Ectodermal cell (in vitro differentiated cells): ENCODE data around the gene EXOSC1.
A peak's percentile ranks its signal among the peaks of the same experiment; 100 is the strongest.

Experiments used
- H3K27ac ChIP-seq: 2 replicates; pipeline ENCODE4 v1.7.0; 2013; ENCODE audit warnings: mild to moderate bottlenecking, low read depth, low read length; ENCODE audit not compliant: insufficient read depth, poor library complexity, severe bottlenecking
- H3K27me3 ChIP-seq: 2 replicates; pipeline ENCODE4 v1.7.0; 2013; ENCODE audit warnings: mild to moderate bottlenecking, low read length; ENCODE audit not compliant: insufficient read depth, control insufficient read depth, poor library complexity, severe bottlenecking
- H3K36me3 ChIP-seq: one replicate; pipeline ENCODE4 v1.7.0; 2013; ENCODE audit warnings: low read length; ENCODE audit not compliant: control insufficient read depth, insufficient read depth
- H3K4me1 ChIP-seq: one replicate; pipeline ENCODE4 v1.7.0; 2013; ENCODE audit warnings: low read length; ENCODE audit not compliant: control insufficient read depth, insufficient read depth
- H3K4me3 ChIP-seq: 2 replicates; pipeline ENCODE4 v1.7.0; 2013; ENCODE audit warnings: low read depth, low read length, control low read depth; ENCODE audit not compliant: insufficient read depth
- H3K9me3 ChIP-seq: 2 replicates; pipeline ENCODE4 v1.7.0; 2013; ENCODE audit warnings: mild to moderate bottlenecking, low read length, moderate library complexity; ENCODE audit not compliant: control insufficient read depth
- WGBS, 2 experiments: methylation state at CpG; one replicate each; pipeline ENCODE4 v1.1.7; 2013; ENCODE audit warnings: missing lambda C conversion rate in 2 of 2; 5-methylcytosine and 5-hydroxymethylcytosine counted together

EXOSC1 gene

DNA sequence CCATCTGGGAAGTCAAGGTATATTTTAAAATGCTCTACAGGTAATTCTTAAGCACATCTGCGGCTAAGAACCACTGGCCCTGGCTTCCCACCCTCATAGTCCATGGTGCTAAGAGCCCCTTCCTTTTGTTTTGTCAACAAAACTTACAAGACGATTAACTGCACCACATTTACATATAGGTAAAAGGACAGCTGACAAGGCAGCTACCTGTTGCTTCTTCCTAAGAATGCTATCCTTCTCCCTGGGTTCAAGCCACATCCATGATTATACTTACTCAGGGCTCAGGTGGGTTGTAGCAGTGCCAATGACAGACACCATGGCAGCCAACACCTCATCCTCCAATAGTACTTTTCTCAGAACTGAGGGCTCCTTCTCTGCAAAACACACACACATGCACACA lies 16.5 kb upstream of the EXOSC1 start:
- no peaks in the 10 kb centered on the region for H3K27me3 ChIP-seq
- WGBS, 2 experiments: 94 to 95% methylated on average over 2 of the region's 2 CpGs
- H3K36me3 ChIP-seq: peaks cover 78% of the 10 kb centered on the region
- no peaks in the 10 kb centered on the region for H3K9me3 ChIP-seq
- H3K4me3 ChIP-seq: no peak overlapping the region
- no peak overlapping the region for H3K27ac ChIP-seq
- no peaks in the 10 kb centered on the region for H3K4me1 ChIP-seq

DNA sequence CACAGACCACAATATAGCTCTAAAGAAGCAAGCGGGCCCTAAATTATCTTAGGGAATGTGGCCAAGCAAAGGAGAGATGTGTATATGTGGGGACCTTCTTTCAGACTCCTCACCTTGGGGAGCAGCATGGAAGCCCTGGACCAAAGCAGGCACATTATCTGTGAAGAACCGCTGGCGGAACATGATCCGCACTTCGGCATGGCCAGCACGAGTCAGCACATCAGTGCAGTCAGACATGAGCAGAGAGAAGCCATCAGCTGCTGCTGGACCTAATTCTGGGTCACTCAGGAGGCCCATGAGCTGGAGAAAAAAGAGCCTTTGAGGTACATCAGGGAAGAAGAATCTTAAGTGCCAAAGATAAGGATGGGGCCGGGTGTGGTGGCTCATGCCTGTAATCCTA lies 14.1 kb upstream of the EXOSC1 start:
- Histone ChIP-seq H3K4me3 (no peak overlapping the region), H3K27ac (no peak overlapping the region), H3K4me1 (no peaks in the 10 kb centered on the region), H3K27me3 (no peaks in the 10 kb centered on the region), H3K9me3 (no peaks in the 10 kb centered on the region), H3K36me3 (peaks cover 82% of the 10 kb centered on the region)
- 81 to 83% methylated on average over 7 of the region's 7 CpGs for WGBS, 2 experiments

DNA sequence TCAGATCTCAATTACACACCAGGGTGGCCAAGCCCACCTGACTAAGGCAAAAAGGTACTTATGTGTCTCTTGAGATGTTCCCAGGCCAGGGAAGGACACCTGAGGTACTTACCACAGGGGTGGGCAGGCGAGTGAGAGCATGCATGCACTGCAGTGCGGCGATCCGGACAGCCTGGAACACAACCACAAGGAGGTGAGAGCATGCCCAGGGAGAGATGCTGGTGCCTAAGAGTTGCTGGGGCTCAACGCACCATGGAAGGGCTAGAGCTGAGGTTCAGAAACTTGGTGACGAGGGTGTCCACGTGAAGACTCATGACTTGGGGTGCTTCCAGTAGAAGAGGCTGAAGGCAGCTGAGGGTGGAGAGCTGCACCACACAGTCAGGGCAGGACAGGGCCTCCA lies 13.3 kb upstream of the EXOSC1 start:
- no peaks in the 10 kb centered on the region for H3K9me3 ChIP-seq
- H3K27me3 ChIP-seq: no peaks in the 10 kb centered on the region
- H3K36me3 ChIP-seq: peaks cover 83% of the 10 kb centered on the region
- no peaks in the 10 kb centered on the region for H3K4me1 ChIP-seq
- H3K4me3 ChIP-seq: no peak overlapping the region
- WGBS, 2 experiments: 96% methylated on average over 7 of the region's 7 CpGs
- H3K27ac ChIP-seq: no peak overlapping the region

DNA sequence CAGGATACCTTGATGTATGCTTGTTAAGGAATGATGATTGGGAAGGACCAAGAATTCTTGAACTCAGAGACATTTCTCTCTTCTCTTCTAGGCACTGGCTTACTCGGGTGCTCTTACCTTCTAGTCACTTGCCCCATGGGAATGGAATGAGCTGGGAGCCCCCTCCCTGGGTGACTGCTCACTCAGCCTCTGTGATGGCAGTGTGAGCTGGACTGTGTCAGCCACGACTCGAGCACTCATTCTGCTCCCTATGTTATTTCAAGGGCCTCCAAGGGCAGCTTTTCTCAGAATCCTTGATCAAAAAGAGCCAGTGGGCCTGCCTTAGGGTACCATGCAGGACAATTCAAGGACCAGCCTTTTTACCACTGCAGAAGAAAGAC lies 10.9 kb upstream of the EXOSC1 start:
- no peaks in the 10 kb centered on the region for H3K4me1 ChIP-seq
- H3K4me3 ChIP-seq: no peak overlapping the region
- H3K36me3 ChIP-seq: peaks cover 74% of the 10 kb centered on the region
- 93 to 94% methylated on average over 3 of the region's 3 CpGs for WGBS, 2 experiments
- no peaks in the 10 kb centered on the region for H3K27me3 ChIP-seq
- H3K9me3 ChIP-seq: no peaks in the 10 kb centered on the region
- H3K27ac ChIP-seq: no peak overlapping the region

DNA sequence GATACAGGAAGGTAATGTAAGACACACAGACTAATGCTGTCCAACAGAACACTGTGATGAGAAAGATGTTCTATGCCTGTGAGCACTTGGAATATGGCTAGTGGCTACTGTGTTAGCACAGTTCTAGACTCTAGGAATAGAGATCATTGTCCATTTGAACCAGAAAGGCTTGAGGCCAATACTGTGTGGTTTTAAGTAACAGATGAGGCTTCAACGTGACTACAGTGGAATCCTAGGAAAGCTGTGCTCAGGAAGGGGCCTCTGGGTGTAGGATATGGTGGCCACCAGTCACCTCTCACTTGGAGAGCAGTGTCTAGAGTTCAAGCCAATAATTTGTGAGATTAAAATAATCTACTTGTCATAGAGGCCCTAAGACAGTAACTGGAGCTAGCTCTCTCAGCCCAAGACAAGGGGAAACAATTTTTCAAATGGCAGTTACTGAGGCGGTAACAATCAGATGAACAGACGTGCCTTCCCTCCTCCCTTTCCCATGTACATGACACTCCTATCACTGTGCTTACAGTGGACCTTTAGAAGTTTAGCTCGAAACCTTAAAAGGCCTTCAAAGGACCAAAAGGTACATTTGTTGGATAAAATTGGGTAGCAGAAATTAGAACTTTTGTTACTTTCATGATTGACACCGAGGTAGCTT lies 10.4 kb upstream of the EXOSC1 start:
- 73 to 78% methylated on average over 5 of the region's 5 CpGs for WGBS, 2 experiments
- Histone ChIP-seq H3K27ac (no peak overlapping the region), H3K4me3 (no peak overlapping the region), H3K27me3 (no peaks in the 10 kb centered on the region), H3K4me1 (no peaks in the 10 kb centered on the region), H3K9me3 (no peaks in the 10 kb centered on the region), H3K36me3 (peaks cover 73% of the 10 kb centered on the region)

DNA sequence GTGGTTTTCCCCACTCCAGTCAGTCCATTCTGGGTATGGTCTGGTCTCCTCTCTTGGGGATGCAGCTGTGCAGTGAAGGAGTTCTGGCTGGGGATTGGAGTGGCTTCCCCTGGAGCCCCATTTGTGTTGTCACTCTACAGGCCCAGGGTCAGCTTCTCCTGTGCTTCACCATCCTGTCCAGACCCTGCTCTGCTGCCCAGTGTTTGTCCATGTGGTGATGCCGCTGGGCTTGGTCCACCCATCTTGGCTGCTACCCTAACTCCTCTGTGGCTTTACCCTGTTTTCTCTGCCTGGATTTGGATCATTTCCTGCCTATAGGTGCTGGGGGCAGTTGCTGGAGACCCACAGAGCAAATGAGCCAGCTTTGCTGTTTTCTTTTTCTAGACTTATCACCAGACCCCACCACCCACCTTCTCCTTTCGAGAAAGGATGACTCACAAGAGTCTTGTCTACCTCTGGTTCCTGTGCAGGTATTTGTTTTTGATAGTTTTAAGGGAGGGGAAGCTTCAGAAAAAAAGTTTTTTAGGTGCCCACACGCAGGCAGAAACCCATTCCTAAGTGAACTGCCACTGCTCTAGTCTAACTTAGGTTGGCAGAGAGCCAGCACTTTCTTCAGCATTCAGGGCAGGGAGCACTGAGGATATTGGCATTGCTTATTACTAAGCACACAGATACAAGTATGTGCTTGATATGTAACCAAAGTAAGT lies 8.7 kb upstream of the EXOSC1 start:
- no peak overlapping the region for H3K27ac ChIP-seq
- H3K36me3 ChIP-seq: peaks cover 62% of the 10 kb centered on the region
- H3K4me1 ChIP-seq: no peaks in the 10 kb centered on the region
- H3K9me3 ChIP-seq: no peaks in the 10 kb centered on the region
- no peaks in the 10 kb centered on the region for H3K27me3 ChIP-seq
- H3K4me3 ChIP-seq: no peak overlapping the region
- WGBS, 2 experiments: 97 to 98% methylated on average over 3 of the region's 3 CpGs

DNA sequence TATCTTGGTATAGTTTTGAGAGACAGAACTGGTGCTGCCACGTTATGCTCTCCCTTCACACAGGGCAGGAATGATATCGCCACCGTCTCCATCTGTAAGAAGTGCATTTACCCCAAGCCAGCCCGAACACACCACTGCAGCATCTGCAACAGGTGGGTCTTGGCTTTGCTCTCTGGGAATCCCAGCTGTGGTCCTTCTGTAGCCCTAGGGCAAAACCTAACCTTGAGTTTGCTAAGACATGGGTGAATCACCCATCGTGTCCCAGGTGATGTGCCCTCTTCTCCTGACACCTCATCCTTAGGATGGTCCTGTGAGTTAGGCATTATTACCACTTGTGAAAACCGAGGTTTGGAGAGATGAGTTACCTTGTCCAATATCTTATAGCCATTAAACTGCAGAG lies 6.5 kb upstream of the EXOSC1 start:
- Histone ChIP-seq H3K4me3 (no peak overlapping the region), H3K27me3 (no peaks in the 10 kb centered on the region), H3K27ac (no peak overlapping the region), H3K36me3 (peaks cover 42% of the 10 kb centered on the region), H3K9me3 (no peaks in the 10 kb centered on the region), H3K4me1 (peaks cover 2% of the 10 kb centered on the region)
- WGBS, 2 experiments: 96 to 97% methylated on average over 6 of the region's 6 CpGs

DNA sequence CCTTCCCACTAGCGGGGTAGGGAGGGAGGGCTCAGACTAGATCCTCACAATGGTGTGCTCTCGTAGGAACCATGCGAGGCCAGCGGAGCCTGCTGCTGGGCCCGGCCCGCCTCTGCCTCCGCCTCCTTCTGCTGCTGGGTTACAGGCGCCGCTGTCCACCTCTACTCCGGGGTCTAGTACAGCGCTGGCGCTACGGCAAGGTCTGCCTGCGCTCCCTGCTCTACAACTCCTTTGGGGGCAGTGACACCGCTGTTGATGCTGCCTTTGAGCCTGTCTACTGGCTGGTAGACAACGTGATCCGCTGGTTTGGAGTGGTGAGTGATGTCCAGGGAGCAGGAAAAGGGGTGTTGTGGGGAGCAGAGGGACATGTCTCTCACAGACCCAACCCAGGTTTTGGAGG lies 5.8 kb upstream of the EXOSC1 start:
- Histone ChIP-seq H3K36me3 (peaks cover 35% of the 10 kb centered on the region), H3K4me3 (no peak overlapping the region), H3K9me3 (no peaks in the 10 kb centered on the region), H3K27me3 (no peaks in the 10 kb centered on the region), H3K4me1 (peaks cover 7% of the 10 kb centered on the region), H3K27ac (no peak overlapping the region)
- WGBS, 2 experiments: 94 to 95% methylated on average over 17 of the region's 17 CpGs

DNA sequence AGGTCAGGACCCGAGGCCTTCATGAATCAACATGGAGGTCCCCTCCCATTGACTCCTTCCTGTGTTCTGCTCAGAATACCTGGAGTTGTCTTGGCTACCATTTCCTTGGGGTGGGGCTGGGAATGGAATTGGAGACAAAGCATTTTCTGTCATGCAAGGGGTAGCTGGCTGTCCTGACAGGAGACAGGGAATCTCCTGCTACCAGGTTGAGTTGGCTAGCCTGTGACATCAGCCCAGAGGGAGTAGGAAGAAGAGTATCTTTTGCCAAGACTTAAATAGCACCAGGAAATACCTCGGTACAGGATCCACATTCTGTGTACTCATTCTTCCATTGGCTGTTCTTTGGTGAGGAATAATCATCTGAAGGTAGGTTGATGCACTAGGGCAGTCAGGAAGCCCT lies 5.0 kb upstream of the EXOSC1 start:
- no peaks in the 10 kb centered on the region for H3K9me3 ChIP-seq
- H3K4me3 ChIP-seq: no peak overlapping the region
- peaks cover 7% of the 10 kb centered on the region for H3K4me1 ChIP-seq
- no peaks in the 10 kb centered on the region for H3K27me3 ChIP-seq
- peaks cover 31% of the 10 kb centered on the region for H3K36me3 ChIP-seq
- WGBS, 2 experiments: 94 to 95% methylated on average over 2 of the region's 2 CpGs
- H3K27ac ChIP-seq: no peak overlapping the region

DNA sequence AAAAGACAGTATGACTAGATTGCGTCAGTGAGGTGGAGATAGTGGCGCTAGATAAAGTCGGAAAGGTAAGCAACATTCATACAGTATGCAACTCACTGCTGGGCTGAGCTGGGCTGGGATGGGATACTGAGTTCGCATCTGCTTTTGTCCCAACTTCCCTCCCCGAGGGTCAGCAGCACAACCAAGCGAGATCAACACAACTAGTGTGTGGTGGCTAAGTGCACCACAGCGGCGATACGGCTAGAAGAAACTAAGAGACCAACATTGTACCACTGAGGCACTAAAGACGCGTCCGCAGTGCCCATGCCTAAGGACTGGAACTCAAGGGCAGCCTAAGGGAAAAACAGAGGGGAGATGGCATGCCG lies 467 bp downstream of the EXOSC1 start:
- Histone ChIP-seq H3K4me3 (peak overlapping the region; percentile 94), H3K4me1 (peaks cover 11% of the 10 kb centered on the region), H3K27ac (no peak overlapping the region), H3K36me3 (no peaks in the 10 kb centered on the region), H3K9me3 (no peaks in the 10 kb centered on the region), H3K27me3 (no peaks in the 10 kb centered on the region)
- 5 to 6% methylated on average over 13 of the region's 13 CpGs for WGBS, 2 experiments
